Activated CD4-positive, alpha-beta T cell treated with anti-CD3 and anti-CD28 coated beads, Interleukin-10, Interleukin-2, amounts not matched to agents 100 ng/mL and 50 ng/mL, durations not matched to agents 16 hours and 8 hours (primary cell): ENCODE results near the gene HLA-C.
"Not testable (repeated sequence)": the region's sequence is repeated elsewhere in the genome, so short reads cannot be mapped to it uniquely, and the experiment has no call there.

Experiments
- DNase-seq: peaks from one replicate; pipeline ENCODE4 v3.0.0-alpha.2; 2020

Gene HLA-C

DNA sequence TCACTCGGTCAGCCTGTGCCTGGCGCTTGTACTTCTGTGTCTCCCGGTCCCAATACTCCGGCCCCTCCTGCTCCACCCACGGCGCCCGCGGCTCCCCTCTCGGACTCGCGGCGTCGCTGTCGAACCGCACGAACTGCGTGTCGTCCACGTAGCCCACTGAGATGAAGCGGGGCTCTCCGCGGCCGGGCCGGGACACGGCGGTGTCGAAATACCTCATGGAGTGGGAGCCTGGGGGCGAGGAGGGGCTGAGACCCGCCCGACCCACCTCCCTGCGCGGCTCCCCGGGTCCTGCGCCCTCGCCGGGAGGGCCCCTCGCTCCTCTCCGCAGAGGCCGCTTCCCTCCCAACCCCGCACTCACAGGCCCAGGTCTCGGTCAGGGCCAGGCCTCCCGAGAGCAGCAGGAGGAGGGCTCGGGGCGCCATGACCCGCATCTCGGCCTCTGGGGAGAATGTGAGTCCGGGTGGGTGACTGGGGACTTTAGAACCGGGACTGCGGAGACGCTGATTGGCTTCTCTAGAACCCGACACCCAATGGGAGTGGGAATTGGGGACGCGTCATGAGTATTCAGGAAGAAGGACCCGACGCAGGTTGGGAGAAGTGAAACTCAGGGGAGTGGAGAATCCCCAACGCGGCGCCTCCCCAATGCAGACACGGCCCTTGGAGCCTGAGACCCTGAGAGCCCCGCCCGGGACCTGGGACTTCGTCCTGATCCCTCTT lies at the start of gene HLA-C:
Gene HLA-C, minus strand, starts transcription at position 452 of the 717 bp plus-strand sequence. Its CDS starts 21 bp downstream, at position 431.
- DNase-seq: peak; percentile 96

DNA sequence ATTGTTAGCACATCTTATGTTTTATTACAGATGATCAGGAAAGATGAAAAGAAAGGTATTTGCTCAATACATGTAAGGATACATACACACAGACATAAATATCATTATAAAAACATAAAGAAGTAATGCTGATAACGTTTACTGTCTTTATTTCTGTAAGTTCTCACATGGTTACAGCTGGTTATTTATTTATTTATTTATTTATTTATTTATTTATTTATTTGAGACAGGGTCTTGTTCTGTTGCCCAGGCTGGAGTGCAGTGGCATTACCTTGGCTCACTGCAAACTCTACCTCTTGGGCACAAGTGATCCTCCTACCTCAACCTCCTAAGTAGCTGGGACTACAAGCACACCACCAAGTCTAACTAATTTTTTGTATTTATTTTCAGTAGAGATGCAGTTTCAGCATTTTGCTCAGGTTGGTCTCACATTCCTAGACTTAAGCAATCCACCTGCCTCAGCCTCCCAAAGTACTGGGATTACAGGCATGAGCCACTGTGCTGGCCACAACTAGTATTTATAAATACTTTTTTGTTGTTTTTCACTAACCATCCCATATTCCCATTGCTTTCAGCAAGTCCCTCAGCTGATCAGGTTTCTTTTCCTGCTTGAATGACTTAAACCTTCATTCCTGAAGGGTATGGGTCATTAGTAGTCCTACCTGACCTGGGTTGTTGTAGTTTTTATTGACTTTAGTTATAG lies 49.3 kb upstream of the HLA-C start:
- no peak for DNase-seq

DNA sequence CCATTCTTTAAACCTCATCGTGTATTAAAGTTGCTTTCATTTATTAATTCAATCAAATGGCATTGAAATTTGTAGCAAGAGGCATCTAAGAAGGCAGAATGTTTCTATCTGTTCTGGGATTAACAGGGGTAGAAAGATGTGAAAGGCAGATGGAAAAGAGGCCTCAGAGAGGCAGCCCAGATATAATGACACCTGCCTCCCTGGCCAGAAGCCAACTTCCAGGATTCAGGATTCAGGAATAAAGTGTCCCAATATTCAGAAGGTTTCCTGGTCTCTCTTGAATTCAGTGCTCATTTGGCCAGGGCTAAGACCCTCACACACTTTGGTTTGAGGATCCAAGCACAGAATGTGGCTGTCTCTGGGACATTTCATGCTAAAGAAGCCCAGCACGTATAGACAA lies 45.1 kb upstream of the HLA-C start:
- DNase-seq: no peak

DNA sequence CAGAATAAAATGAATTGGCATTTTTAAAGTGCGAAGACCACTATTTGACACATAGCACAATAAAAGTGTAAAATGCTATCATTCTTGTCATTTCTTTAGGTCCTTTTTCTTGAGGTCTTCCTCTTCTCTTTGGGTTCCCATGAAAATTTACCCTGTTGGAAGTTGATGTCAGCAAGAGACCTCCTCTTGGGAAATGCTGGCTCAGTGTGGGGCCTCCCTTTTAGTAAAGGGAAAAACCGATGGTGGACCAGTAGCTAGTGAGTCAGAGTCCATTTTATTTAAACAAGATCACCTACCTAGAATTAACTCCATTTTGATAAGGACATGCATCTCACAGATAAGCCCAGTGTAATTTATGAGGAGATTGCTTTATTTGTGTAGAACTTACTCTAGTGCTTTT lies 37.7 kb upstream of the HLA-C start:
- no peak for DNase-seq

DNA sequence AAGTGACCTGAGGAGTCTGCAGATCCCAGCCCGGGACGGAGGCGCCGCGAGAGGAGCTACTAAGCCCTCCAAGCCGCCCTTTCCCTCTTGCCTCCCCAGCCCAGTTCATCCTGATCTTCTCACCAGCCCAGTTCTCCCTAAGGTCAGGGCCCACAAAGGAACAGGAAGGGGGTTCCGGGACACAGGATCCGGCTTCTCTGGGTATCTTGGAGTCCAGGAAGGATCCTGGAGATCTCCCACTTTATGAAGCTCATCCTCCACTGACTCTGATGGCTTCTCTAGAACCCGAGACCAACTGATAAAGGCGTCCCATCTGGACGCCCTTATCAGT lies 36.9 kb upstream of the HLA-C start:
- DNase-seq: no peak

DNA sequence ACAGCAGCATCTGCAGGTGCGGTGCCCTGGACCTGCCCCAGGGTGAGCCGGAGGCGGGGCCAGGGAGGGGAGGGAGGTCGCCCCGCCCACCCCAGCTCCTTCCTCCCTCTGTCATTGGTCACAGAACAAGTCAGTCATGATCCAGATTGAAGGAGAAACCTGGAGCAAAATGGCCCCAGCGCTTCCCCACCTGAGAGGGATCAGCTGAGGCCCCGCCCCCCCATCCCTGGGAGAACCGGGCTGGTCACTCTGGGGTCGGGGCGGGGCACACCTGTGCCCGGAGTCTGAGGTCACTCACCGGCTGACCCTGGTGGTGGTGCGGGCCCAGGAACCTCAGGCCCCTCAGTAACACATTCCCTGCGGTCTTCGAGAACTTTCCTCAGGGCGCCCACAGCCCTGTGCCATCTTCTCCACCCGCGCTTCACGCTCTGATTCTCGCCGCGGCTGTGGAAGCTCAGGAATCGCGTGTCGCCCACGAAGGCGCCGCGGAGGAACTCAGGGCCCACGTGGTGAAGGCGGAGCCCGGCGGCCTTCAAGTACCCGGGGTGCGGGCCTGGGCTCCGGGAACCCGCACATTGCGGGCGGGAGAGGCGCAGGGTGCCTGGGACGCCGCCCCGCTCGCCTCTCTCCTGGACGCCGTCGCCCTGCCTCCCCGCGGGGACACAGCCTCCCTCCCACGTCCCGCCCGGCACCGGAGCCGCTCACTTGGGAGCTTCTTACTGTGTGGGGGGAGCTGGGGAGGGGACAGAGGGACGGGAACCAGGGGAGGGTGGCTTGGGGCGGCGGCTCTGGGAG lies 36.4 kb upstream of the HLA-C start:
- peak; percentile 23 for DNase-seq

DNA sequence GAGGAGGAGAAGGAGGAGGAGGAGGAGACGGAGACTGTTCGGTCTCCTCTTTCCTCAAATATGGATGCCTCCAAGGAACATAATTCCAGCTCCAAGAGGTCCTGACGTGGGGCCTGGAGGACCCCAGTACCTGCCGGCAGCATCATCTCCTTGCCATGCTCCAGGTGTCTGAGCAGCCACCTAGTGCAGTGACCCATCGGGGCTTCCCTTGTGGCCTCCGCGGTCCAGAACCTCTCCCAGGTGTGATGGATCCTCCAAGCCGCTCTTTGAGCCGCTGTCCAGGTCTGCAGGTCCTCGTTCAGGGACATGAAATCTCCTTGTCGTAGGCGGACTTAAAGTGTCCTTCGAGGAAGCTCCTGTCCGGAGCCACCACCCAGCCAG lies 35.8 kb upstream of the HLA-C start:
- no peak for DNase-seq

DNA sequence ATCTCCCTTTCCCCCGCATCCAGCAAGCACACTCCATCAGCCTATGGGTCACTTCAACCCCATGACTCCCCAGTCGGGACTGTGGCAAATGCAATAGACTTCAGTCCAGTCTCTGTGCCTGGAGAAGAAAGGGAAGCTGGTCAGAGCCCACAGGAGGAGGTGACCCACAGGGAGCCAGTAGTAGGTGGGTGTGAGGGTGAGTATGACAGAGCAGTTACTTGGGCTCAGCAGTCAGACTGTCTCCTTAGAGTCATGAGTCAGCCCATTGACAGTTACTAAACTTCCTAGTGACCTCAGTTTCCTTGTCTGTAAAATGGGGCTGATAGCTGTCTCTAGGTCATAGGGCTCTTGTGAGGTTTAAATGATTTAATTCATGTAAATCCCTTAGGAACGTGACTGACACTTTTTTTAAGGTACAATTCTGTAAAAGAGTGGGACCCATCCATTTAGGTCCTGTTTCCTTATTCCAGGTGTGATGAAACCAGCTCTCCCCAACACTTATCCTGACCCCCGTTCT lies 33.9 kb upstream of the HLA-C start:
- no peak for DNase-seq

DNA sequence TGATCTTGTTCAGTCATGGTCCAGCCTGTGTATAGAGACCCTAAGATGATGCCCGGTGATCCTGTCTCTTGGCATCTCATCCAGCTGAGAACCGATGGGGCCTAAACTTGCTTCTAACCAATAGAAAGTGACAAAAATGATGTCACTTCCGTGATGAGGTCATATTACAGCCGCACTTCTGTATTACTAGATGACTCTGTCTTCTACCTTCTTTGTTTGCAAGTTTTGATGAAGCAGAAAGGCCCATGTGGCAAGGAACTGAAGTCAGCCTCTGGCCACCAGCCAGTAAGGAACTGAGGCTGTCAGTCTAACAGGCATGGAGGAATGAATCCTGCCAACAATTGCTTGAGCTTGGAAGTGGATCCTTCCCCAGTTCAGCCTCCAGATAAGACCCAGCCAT lies 32.8 kb upstream of the HLA-C start:
- DNase-seq: no peak

DNA sequence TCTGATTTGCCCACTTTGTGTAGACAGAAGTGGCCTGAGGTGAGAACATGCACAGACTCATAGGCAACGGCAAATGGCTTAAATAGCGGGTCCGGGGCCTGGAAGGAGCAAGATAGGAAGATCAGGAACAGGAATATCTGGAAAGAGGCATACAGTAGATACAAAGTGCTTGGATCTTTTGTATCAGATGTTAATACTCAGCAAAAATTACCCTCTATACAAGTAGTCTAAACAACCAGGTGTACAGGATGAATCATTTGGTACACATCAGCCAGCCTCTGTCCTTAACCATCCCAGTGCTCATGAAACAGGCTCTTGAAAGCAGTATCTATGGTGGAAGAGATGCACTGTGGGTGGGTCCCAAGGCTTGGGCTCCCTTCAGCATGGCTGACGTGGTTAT lies 28.9 kb upstream of the HLA-C start:
- no peak for DNase-seq

DNA sequence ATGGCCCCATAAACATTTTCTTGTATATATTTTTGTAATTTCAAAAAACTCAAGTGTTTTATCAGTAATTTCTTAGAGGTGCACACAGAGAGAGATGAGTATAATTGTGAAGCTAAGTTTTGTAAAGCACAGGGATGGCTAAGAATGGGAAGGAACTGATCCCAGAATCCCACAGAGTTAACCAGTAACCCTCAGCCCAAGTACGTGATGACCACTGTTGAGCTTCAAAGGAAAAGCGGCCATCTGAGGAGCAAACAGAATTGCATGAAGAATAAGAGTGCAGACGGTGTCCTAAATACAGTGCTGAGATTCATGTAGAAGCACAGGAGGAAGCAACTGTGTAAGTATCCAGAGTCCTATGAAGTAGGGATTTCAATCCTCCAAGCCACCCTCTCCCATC lies 28.1 kb upstream of the HLA-C start:
- no peak for DNase-seq

DNA sequence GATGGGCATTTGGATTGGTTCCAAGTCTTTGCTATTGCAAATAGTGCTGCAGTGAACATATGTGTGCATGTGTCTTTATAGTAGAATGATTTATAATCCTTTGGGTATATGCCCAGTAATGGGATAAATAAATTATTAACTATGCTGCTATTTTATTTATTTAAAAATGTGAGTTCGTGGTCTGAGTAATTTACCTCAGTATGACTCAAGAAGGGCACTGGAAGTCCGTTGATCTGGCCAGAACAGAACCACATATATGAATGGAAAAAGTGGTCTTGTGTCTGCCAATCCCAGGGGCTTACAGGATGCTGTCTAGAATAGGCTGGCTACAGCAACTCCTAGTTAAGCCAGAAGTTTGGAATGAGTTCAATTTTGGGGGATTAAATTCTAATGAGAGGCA lies 27.6 kb upstream of the HLA-C start:
- no peak for DNase-seq

DNA sequence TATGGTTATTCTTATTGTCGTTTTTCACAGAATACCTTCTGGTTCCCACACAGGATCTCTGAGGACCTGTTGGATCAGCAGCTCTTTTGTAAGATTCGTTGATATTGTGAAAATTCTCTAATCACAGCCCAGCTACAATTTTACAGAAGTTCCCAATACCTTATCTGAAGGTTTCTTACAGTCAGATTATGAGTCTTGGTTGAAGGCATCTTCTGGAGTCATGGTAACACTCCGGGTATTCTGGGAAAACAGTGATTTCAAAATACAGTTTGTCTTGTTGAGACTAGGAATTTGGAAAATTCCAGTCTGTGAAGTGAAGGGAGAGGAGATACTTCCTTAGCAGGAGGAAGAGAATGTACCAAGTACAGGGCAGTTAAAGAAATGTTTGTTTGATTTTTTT lies 22.2 kb upstream of the HLA-C start:
- no peak for DNase-seq

DNA sequence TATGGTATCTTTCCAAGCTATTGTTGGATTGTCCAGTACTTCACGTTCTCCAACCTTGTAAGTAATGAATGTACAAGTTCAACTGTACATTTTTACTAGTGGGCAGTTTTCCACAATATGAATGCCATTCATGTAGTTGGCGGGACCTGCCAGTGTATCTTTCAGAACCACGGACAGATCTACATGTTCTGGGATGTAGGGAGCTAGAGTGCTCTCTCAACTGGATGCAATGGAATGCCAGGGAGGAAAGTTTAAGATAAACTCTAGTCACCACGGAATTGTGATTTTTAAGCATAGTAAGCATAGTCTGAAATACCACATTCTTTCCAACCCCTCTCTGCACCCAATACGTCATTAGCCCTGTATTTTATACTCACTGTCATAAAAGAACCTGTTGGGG lies 21.5 kb upstream of the HLA-C start:
- no peak for DNase-seq

DNA sequence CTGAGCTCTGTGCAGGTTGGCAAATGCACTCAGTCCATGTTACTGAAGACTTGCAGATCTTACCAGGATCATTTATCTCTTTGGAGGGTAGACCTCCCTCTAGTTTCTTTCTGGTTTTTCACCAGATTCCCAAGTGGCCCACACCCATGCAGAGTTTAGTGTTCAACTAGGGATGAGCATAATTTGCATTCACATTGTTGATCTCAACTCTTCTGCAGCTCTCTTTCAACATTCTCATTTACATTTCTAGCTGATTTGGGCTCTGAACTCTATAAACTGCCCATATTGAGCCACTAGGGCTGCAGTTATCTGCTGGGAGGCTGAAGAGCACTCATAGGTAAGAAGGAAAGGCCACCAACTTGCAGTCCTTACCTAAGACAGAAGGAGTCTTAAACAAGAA lies 17.9 kb upstream of the HLA-C start:
- DNase-seq: no peak

DNA sequence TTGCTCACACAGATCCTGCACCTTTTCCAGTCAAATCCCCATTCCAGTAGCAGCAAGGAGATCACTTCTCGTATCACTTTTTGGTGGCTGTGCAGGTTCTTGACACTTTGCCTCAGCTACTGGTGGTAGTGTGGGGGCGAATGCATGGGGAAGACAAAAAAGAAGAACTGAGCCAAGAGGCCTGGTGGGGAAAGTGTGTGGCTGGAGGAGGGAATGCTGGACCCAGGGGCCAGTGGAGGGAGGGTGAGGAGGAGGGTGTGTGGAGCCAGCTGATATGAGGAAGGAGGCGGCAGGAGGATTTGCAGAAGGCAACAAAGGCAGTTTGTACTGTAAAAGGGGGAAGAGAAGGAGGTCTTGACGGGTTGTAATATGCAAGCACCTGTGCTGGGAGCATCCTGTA lies 15.7 kb upstream of the HLA-C start:
- DNase-seq: no peak

DNA sequence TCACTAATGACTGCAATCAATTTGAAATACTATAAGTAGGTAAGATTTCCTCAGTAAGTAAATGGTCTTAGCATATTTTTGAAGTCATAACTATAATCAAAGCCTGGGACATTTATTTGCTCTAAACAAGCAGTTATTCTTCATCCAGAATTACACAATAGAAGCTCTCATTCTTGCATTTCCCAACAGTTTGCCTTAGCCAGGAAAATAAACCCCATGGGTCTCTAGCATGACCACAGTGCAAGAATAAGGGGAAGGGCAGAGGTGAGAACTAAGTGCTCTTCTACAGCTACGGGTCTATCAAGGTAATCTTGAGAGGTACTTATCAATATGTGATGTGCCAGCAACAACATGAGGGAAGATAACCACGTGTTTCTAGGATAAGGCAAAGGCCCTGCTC lies 14.1 kb upstream of the HLA-C start:
- DNase-seq: no peak

DNA sequence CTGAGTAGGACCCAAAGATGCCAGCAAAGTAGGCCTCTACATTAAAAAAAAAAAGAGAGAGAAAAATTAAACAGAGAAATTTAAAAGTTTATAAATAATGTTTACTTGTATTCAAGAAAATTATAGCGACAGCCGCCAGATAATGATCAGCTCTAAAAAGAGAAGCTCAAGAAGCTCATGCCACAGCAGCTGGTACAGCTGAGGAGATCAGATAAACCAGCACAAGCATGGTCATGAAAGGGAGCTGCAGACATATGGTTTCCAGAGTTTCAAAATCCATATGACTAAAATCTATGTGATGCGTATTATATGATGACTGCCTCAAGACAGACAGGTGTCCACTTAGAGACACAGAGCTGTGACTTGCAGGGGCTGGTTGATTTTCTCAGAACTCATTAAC lies 13.6 kb upstream of the HLA-C start:
- no peak for DNase-seq

DNA sequence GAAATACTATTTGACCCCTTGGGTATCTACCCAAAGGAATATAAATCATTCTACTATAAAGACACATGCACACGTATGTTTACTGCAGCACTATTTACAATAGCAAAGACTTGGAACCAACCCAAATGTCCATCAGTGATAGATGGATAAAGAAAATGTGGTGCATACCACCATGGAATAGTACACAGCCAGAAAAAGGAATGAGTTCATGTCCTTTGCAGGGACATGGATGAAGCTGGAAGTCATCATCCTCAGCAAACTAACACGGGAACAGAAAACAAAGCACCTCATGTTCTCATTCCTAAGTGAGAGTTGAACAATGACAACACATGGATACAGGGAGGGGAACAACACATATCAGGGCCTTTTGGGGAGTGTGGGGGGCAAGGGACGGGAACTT lies 7.8 kb upstream of the HLA-C start:
- DNase-seq: not testable (repeated sequence)

DNA sequence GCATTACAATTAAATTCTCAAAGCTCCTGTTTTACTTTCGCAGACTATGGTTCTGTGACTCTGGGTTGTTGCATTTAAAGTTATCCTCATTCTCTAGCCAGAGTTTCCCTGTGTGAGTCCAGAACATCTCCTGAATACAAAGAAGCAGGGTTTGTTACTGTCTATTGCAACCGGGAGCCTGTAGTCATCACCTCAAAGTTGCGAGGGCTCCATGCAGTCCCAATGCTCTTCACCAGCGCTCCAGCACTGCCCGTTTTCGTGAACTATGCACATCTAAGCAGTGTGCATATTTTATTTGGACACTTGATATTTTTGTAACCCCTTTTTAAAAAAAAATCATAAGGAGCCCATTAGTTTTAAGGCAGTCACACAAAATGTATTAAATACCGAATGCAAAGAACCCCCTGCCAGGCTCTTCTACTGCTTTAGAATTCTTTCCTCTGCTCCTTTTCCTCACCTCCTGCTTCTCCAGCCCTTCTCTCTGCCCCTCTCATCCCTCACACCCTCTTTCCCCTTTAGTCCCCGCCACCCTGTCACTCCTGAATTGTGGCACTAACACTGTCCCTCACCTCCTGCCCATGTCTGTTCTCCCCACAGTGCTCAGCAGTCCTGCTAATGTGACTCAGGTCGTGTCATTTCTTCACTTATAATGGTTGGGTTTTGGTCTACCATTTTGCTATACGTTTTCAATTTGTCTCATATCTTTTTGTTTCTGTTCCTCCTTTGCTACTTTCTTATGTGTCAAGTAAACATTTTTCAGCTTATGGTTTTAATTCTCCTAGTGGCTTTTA lies 1.1 kb upstream of the HLA-C start:
- DNase-seq: peak; percentile 76

DNA sequence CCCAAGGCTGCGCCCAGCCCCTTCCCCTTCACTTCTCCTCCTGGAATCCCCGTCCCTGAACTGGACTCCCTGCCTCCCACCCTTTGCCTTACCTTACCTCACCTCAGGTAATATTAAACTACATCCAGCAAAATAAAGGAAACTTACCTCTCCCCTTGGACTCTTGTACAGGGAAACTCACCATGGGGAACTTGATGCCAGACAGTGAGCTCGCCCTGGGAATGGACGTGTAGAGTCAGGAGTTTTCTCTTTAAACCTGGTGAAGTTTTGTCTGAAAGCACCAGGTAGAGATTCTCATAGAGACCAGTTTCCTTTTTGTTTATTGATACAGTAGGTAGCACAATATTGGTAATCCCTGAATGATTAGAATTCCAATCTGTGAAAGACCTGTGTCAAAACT lies 544 bp upstream of the HLA-C start:
- DNase-seq: no peak

DNA sequence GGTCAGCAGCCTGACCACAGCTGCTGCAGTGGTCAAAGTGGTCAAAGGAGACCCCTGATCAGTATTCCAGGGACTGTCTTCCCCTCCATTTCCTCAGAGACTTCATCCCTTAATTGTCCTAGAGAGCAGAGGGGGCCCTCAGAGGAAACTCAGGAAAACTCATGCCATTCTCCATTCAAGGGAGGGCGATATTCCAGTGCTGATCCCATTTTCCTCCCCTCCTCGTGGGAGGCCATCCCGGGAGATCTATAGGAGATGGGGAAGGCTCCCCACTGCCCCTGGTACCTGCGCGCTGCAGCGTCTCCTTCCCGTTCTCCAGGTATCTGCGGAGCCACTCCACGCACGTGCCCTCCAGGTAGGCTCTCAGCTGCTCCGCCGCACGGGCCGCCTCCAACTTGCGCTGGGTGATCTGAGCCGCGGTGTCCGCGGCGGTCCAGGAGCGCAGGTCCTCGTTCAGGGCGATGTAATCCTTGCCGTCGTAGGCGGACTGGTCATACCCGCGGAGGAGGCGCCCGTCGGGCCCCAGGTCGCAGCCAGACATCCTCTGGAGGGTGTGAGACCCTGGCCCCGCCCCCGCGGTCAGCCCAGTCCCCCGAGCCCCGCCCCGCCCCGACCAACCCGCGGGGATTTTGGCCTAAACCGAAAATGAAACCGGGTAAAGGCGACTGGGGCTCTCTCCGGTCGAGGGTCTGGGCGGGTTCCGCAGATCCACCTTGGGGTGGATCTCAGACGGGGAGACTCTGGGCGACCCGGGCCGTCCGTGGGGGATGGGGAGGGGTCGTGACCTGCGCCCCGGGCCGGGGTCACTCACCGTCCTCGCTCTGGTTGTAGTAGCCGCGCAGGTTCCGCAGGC lies 878 bp downstream of the HLA-C start:
- DNase-seq: peak; percentile 62
